MG63 (cell line): Measurements from ENCODE around the gene C19orf33. TPM values are rescaled to one million over a fixed set of nuclear protein-coding genes. Genes with fewer than 3 reads are reported as not detected.
"Not testable (repeated sequence)": the region's sequence is repeated elsewhere in the genome, so short reads cannot be mapped to it uniquely, and the experiment has no call there.

Experiments used
- DNase-seq: peaks from one replicate; pipeline ENCODE4 v3.0.0-alpha.2; 2020
- H3K27me3 ChIP-seq: fragments of 250-450 bp; sonication (Bioruptor Pico); 2 replicates; pipeline ENCODE4 v1.5.1; 2020; ENCODE audit warnings: mild to moderate bottlenecking, moderate library complexity
- H3K36me3 ChIP-seq: fragments of 250-450 bp; sonication (Bioruptor Pico); 2 replicates; pipeline ENCODE4 v1.5.1; 2020; ENCODE audit warnings: mild to moderate bottlenecking, moderate library complexity
- H3K4me3 ChIP-seq: fragments of 250-450 bp; sonication (Bioruptor Pico); 2 replicates; pipeline ENCODE4 v1.5.1; 2020; ENCODE audit warnings: mild to moderate bottlenecking, moderate library complexity
- H3K9me3 ChIP-seq: fragments of 250-450 bp; sonication (Bioruptor Pico); 2 replicates; pipeline ENCODE4 v1.5.1; 2020; ENCODE audit warnings: mild to moderate bottlenecking, moderate library complexity
- total RNA-seq: library from RNA; depleted of rRNA; stranded (reverse); fragments of >200 nt; shearing (Covaris generic); gene quantifications from 2 replicates; pipeline ENCODE4 v1.2.3, GENCODE V29; 2014; ENCODE audit warnings: low replicate concordance; rRNA removed

Gene C19orf33
- not detected in 2 replicates for total RNA-seq

GRCh38 chr19:38303517-38304351 lies at the start of gene C19orf33:
Gene C19orf33 (plus strand): TSS chr19:38304251. CDS start chr19:38304262, 11 bp downstream.
- Histone ChIP-seq H3K4me3 (no peak within 1 kb of the TSS), H3K27me3 (no peaks in the 10 kb centered on the region), H3K36me3 (peaks cover 57% of the 10 kb centered on the region), H3K9me3 (no peaks in the 10 kb centered on the region)
- no peak for DNase-seq

- Histone ChIP-seq H3K36me3 (no peaks in the 10 kb centered on the region), H3K27me3 (no peaks in the 10 kb centered on the region), H3K9me3 (no peaks in the 10 kb centered on the region), H3K4me3 (no peak overlapping the region)
- no peak for DNase-seq
Observed at GRCh38 chr19:38255383-38256014, 48.6 kb upstream of the C19orf33 start.

GRCh38 chr19:38261942-38262341 lies 42.1 kb upstream of the C19orf33 start:
- H3K27me3 ChIP-seq, H3K9me3 ChIP-seq: not testable (repeated sequence)

GRCh38 chr19:38262585-38263268 lies 41.3 kb upstream of the C19orf33 start:
- H3K4me3 ChIP-seq: no peak overlapping the region
- DNase-seq: no peak
- H3K9me3 ChIP-seq: no peaks in the 10 kb centered on the region
- no peaks in the 10 kb centered on the region for H3K36me3 ChIP-seq
- H3K27me3 ChIP-seq: no peaks in the 10 kb centered on the region

More at GRCh38 chr19:38261942-38262341, 42.1 kb upstream of the C19orf33 start:
- not testable (repeated sequence) for H3K36me3 ChIP-seq, DNase-seq, H3K4me3 ChIP-seq

GRCh38 chr19:38263689-38264485 lies 40.2 kb upstream of the C19orf33 start:
- Histone ChIP-seq H3K9me3 (no peaks in the 10 kb centered on the region), H3K36me3 (no peaks in the 10 kb centered on the region), H3K4me3 (no peak overlapping the region), H3K27me3 (no peaks in the 10 kb centered on the region)
- DNase-seq: no peak

- H3K4me3 ChIP-seq: no peak within 1 kb of the TSS
- H3K27me3 ChIP-seq: no peaks in the 10 kb centered on the region
- no peaks in the 10 kb centered on the region for H3K9me3 ChIP-seq
- no peak for DNase-seq
- H3K36me3 ChIP-seq: no peaks in the 10 kb centered on the region
Observed at GRCh38 chr19:38264486-38265212, 39.4 kb upstream of the C19orf33 start, which contains the start of gene SPINT2. Gene SPINT2 (plus strand): TSS chr19:38264573. CDS start chr19:38264893, 320 bp downstream.

- no peaks in the 10 kb centered on the region for H3K36me3 ChIP-seq
- H3K27me3 ChIP-seq: no peaks in the 10 kb centered on the region
- no peaks in the 10 kb centered on the region for H3K9me3 ChIP-seq
- no peak for DNase-seq
- H3K4me3 ChIP-seq: no peak overlapping the region
Observed at GRCh38 chr19:38265213-38265861, 38.7 kb upstream of the C19orf33 start.

GRCh38 chr19:38265921-38266429 lies 38.1 kb upstream of the C19orf33 start:
- no peaks in the 10 kb centered on the region for H3K27me3 ChIP-seq
- no peaks in the 10 kb centered on the region for H3K36me3 ChIP-seq
- DNase-seq: no peak
- no peak overlapping the region for H3K4me3 ChIP-seq
- no peaks in the 10 kb centered on the region for H3K9me3 ChIP-seq

- Histone ChIP-seq H3K36me3 (no peaks in the 10 kb centered on the region), H3K4me3 (no peak overlapping the region), H3K9me3 (no peaks in the 10 kb centered on the region), H3K27me3 (no peaks in the 10 kb centered on the region)
- DNase-seq: peak; percentile 38
Observed at GRCh38 chr19:38266981-38267597, 37.0 kb upstream of the C19orf33 start.

- Histone ChIP-seq H3K36me3 (no peaks in the 10 kb centered on the region), H3K9me3 (no peaks in the 10 kb centered on the region), H3K27me3 (no peaks in the 10 kb centered on the region), H3K4me3 (no peak overlapping the region)
- no peak for DNase-seq
Observed at GRCh38 chr19:38267761-38268483, 36.1 kb upstream of the C19orf33 start.

GRCh38 chr19:38268539-38268938 lies 35.5 kb upstream of the C19orf33 start:
- Histone ChIP-seq H3K27me3 (no peaks in the 10 kb centered on the region), H3K36me3 (no peaks in the 10 kb centered on the region), H3K4me3 (no peak overlapping the region), H3K9me3 (no peaks in the 10 kb centered on the region)
- no peak for DNase-seq

GRCh38 chr19:38270587-38271167 lies 33.4 kb upstream of the C19orf33 start:
- Histone ChIP-seq H3K4me3 (no peak overlapping the region), H3K27me3 (no peaks in the 10 kb centered on the region), H3K9me3 (no peaks in the 10 kb centered on the region), H3K36me3 (no peaks in the 10 kb centered on the region)
- DNase-seq: peak; percentile 99

GRCh38 chr19:38273499-38273898 lies 30.6 kb upstream of the C19orf33 start:
- no peaks in the 10 kb centered on the region for H3K9me3 ChIP-seq
- H3K27me3 ChIP-seq: no peaks in the 10 kb centered on the region
- no peak for DNase-seq
- H3K4me3 ChIP-seq: no peak overlapping the region
- H3K36me3 ChIP-seq: no peaks in the 10 kb centered on the region

GRCh38 chr19:38274739-38275138 lies 29.3 kb upstream of the C19orf33 start:
- no peak overlapping the region for H3K4me3 ChIP-seq
- H3K9me3 ChIP-seq: no peaks in the 10 kb centered on the region
- DNase-seq: no peak
- no peaks in the 10 kb centered on the region for H3K27me3 ChIP-seq
- no peaks in the 10 kb centered on the region for H3K36me3 ChIP-seq
